ENCODE results near the gene ZYG11A.

Gene ZYG11A

DNA sequence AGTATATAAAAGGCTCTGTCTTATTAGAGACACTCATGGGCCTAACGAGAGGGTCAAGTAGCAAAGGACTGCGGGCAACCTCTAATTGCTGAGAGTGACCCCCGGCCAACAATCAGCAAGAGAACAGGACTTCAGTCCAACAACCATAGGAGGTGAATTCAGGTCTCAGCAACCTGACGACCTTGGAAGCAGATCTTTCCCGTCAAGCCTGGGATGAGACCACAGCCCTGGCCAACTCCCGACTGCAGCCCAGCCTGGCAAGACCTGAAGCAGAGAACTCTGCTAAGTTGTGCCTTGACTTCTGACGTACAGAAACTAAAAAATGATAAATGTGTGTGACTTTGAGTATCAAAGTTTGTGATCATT, 73.3 kb downstream of the ZYG11A start:
- no peak overlapping the region for H3K27ac ChIP-seq (ENCODE audit: low read depth, low read length)
- no peaks in the 10 kb centered on the region for H3F3A ChIP-seq (ENCODE audit: control insufficient read depth, insufficient read depth)
- H3K9me3 ChIP-seq (ENCODE audit: control insufficient read depth, insufficient read depth, low read length): no peaks in the 10 kb centered on the region
- no peaks in the 10 kb centered on the region for H3K9me2 ChIP-seq (replicated peaks; ENCODE audit: control insufficient read depth, low read length)
- H3K36me3 ChIP-seq (ENCODE audit: control insufficient read depth, low read length): no peaks in the 10 kb centered on the region
- TF ChIP-seq, protein P1, sequence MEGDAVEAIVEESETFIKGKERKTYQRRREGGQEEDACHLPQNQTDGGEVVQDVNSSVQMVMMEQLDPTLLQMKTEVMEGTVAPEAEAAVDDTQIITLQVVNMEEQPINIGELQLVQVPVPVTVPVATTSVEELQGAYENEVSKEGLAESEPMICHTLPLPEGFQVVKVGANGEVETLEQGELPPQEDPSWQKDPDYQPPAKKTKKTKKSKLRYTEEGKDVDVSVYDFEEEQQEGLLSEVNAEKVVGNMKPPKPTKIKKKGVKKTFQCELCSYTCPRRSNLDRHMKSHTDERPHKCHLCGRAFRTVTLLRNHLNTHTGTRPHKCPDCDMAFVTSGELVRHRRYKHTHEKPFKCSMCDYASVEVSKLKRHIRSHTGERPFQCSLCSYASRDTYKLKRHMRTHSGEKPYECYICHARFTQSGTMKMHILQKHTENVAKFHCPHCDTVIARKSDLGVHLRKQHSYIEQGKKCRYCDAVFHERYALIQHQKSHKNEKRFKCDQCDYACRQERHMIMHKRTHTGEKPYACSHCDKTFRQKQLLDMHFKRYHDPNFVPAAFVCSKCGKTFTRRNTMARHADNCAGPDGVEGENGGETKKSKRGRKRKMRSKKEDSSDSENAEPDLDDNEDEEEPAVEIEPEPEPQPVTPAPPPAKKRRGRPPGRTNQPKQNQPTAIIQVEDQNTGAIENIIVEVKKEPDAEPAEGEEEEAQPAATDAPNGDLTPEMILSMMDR (IDR thresholded peaks at IDR 0.05; ENCODE audit: low read depth, low read length, poor library complexity, severe bottlenecking): no peak
- TF ChIP-seq EZH2phosphoT487 (IDR thresholded peaks at IDR 0.05; ENCODE audit: borderline replicate concordance, low read length): no peak
- no peak overlapping the region for H3K4me3 ChIP-seq (ENCODE audit: low read length)
- H4K20me1 ChIP-seq (ENCODE audit: control insufficient read depth, insufficient read depth, low read depth, low read length): no peaks in the 10 kb centered on the region
- H3K27me3 ChIP-seq (ENCODE audit: control insufficient read depth, low read length): no peaks in the 10 kb centered on the region
- H3K79me2 ChIP-seq (ENCODE audit: control insufficient read depth, low read length): no peaks in the 10 kb centered on the region
- no peak overlapping the region for H3K4me2 ChIP-seq (ENCODE audit: low read length)
- no peaks in the 10 kb centered on the region for H3K4me1 ChIP-seq (ENCODE audit: control insufficient read depth, low read length)

DNA sequence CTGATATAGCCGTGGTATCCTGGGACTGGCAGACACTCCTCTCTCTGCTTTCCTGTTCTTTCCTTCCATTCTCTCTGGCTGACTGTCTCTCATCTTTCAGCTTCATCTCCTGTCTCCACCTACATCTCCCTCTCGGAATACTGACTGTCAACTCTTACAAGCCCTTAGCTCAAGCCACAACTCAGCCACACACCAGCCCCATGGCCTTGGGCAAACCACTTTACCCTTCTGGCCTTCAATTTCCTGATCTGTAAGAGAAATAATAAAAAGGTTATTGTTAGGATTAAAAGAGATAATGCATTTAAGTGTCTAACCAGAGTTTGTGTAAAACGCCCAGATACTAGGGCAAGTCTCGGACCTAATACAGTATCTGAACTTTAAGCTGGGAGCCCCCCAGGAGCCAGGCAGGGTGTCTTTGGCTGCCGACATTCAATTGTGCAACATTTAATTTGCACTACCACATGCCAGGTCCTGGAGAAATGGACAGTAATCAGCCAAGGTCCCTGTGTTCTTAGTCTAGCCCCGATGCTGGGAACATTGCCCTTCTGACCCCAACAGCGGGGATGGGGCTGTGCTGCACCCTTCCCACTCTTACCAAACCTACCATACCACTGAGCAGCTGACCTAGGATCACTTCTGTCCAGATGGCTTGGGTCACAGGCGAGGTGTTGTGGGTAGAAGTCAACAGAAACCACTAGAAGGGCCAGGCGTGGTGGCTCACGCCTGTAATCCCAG, 73.8 kb downstream of the ZYG11A start:
- Histone ChIP-seq H3K4me1 (ENCODE audit: control insufficient read depth, low read length) (no peaks in the 10 kb centered on the region), H3K27me3 (ENCODE audit: control insufficient read depth, low read length) (no peaks in the 10 kb centered on the region), H3F3A (ENCODE audit: control insufficient read depth, insufficient read depth) (no peaks in the 10 kb centered on the region), H3K4me2 (ENCODE audit: low read length) (no peak overlapping the region), H3K27ac (ENCODE audit: low read depth, low read length) (no peak overlapping the region), H3K9me2 (replicated peaks; ENCODE audit: control insufficient read depth, low read length) (no peaks in the 10 kb centered on the region), H3K79me2 (ENCODE audit: control insufficient read depth, low read length) (no peaks in the 10 kb centered on the region), H3K4me3 (ENCODE audit: low read length) (no peak overlapping the region), H3K36me3 (ENCODE audit: control insufficient read depth, low read length) (no peaks in the 10 kb centered on the region), H4K20me1 (ENCODE audit: control insufficient read depth, insufficient read depth, low read depth, low read length) (no peaks in the 10 kb centered on the region), H3K9me3 (ENCODE audit: control insufficient read depth, insufficient read depth, low read length) (no peaks in the 10 kb centered on the region)
- TF ChIP-seq, protein P1 (IDR thresholded peaks at IDR 0.05; ENCODE audit: low read depth, low read length, poor library complexity, severe bottlenecking): no peak
- TF ChIP-seq EZH2phosphoT487 (IDR thresholded peaks at IDR 0.05; ENCODE audit: borderline replicate concordance, low read length): no peak

DNA sequence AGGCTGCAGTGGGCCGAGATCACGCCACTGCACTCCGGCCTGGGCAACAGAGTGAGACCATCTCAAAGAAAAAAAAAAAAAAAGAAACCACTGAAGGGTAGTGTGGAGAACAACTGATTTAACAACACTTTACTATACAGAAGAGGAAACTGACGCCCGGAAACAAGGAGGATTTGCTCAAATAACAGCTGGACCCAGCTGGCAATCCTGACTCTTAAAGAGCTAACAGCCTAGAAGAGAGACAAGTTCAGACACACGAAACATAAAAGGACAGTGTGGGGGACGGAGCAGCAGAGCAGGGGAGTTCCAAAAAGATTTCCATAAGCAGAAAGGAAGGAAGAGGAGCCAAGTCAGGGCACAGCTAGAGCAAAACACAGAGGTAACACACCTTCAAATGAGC, 74.6 kb downstream of the ZYG11A start:
- Histone ChIP-seq H3K4me3 (ENCODE audit: low read length) (no peak overlapping the region), H3K79me2 (ENCODE audit: control insufficient read depth, low read length) (no peaks in the 10 kb centered on the region), H3K27ac (ENCODE audit: low read depth, low read length) (no peak overlapping the region), H3K4me1 (ENCODE audit: control insufficient read depth, low read length) (no peaks in the 10 kb centered on the region), H3K27me3 (ENCODE audit: control insufficient read depth, low read length) (no peaks in the 10 kb centered on the region), H3K36me3 (ENCODE audit: control insufficient read depth, low read length) (no peaks in the 10 kb centered on the region), H3K4me2 (ENCODE audit: low read length) (no peak overlapping the region), H3K9me2 (replicated peaks; ENCODE audit: control insufficient read depth, low read length) (no peaks in the 10 kb centered on the region), H4K20me1 (ENCODE audit: control insufficient read depth, insufficient read depth, low read depth, low read length) (no peaks in the 10 kb centered on the region), H3F3A (ENCODE audit: control insufficient read depth, insufficient read depth) (no peaks in the 10 kb centered on the region), H3K9me3 (ENCODE audit: control insufficient read depth, insufficient read depth, low read length) (no peaks in the 10 kb centered on the region)
- no peak for TF ChIP-seq EZH2phosphoT487 (IDR thresholded peaks at IDR 0.05; ENCODE audit: borderline replicate concordance, low read length)
- TF ChIP-seq, protein P1 (IDR thresholded peaks at IDR 0.05; ENCODE audit: low read depth, low read length, poor library complexity, severe bottlenecking): no peak
